Astrocyte of the spinal cord (primary cell): ENCODE data around the gene SENP7.
"Not testable (repeated sequence)": the region's sequence is repeated elsewhere in the genome, so short reads cannot be mapped to it uniquely, and the experiment has no call there.

ENCODE experiments used
- DNase-seq: peaks from one replicate; pipeline ENCODE4 v3.0.0; 2011; ENCODE audit warnings: low read depth, low spot score
- H3K4me3 ChIP-seq: 2 replicates; pipeline ENCODE4 v1.5.1; 2011; ENCODE audit warnings: low read depth, mild to moderate bottlenecking, low read length, moderate library complexity
- CTCF ChIP-seq: IDR thresholded peaks from 2 replicates; pipeline ENCODE4 v1.5.1; 2012; ENCODE audit warnings: low read depth, mild to moderate bottlenecking, low read length, inconsistent platforms
- in situ Hi-C: cut with HindIII; loops from 2 replicates; pipeline ENCODE4 v1.10.0; 2017; ENCODE audit warnings: low sequenced_read_pairs

SENP7 gene

GRCh38 chr3:101501783-101502182 lies 11.2 kb downstream of the SENP7 start:
- TF ChIP-seq CTCF = no peak
- no peak overlapping the region for H3K4me3 ChIP-seq
- in situ Hi-C loops = no loop called here
- DNase-seq = no peak

- DNase-seq = no peak
- in situ Hi-C loops = no loop called here
- H3K4me3 ChIP-seq = no peak overlapping the region
- no peak for TF ChIP-seq CTCF
Observed at GRCh38 chr3:101500208-101500607, 12.8 kb downstream of the SENP7 start.

- H3K4me3 ChIP-seq = no peak overlapping the region
- in situ Hi-C loops = no loop called here
- TF ChIP-seq CTCF = no peak
- DNase-seq = no peak
Observed at GRCh38 chr3:101497803-101498202, 15.2 kb downstream of the SENP7 start.

GRCh38 chr3:101495552-101495951 lies 17.5 kb downstream of the SENP7 start:
- no peak for DNase-seq
- no peak overlapping the region for H3K4me3 ChIP-seq
- TF ChIP-seq CTCF = peak; percentile 23
- in situ Hi-C loops = no loop called here

GRCh38 chr3:101484805-101485620 lies 28.0 kb downstream of the SENP7 start:
- no peak overlapping the region for H3K4me3 ChIP-seq
- in situ Hi-C loops = no loop called here
- peak; percentile 74 for DNase-seq
- no peak for TF ChIP-seq CTCF

- H3K4me3 ChIP-seq = no peak overlapping the region
- in situ Hi-C loops = no loop called here
- DNase-seq = no peak
- no peak for TF ChIP-seq CTCF
Observed at GRCh38 chr3:101478980-101479379, 34.0 kb downstream of the SENP7 start.

GRCh38 chr3:101474841-101475552 lies 38.0 kb downstream of the SENP7 start:
- H3K4me3 ChIP-seq, in situ Hi-C loops, DNase-seq: not testable (repeated sequence)

GRCh38 chr3:101468676-101469075 lies 44.3 kb downstream of the SENP7 start:
- in situ Hi-C loops, DNase-seq, H3K4me3 ChIP-seq: not testable (repeated sequence)

GRCh38 chr3:101467310-101467663 lies 45.7 kb downstream of the SENP7 start:
- H3K4me3 ChIP-seq, DNase-seq, in situ Hi-C loops: not testable (repeated sequence)
